OCI-LY1 (cell line): ENCODE data around the gene FILIP1L.

Source experiments
- CTCF ChIP-seq: fragments of 200-600 bp; sonication (generic), shearing (Covaris generic); IDR thresholded peaks from 2 replicates; pipeline ENCODE4 v1.5.1; 2017; ENCODE audit warnings: mild to moderate bottlenecking, antibody characterized with exemption, low read length, moderate library complexity, mixed read lengths
- EZH2 ChIP-seq: fragments of 200-600 bp; sonication (generic), shearing (Covaris generic); IDR thresholded peaks from 2 replicates; pipeline ENCODE4 v1.8.0; 2017; ENCODE audit warnings: borderline replicate concordance, mixed run types, mild to moderate bottlenecking, antibody characterized with exemption, low read length, moderate library complexity, mixed read lengths

- no peak for TF ChIP-seq CTCF
- TF ChIP-seq EZH2: no peak
These were observed 188.6 kb downstream of the FILIP1L start for GRCh38 chr3:99925584-99926230.
